Measurements from ENCODE around the gene GIMAP4.
"Not testable (repeated sequence)": the region's sequence is repeated elsewhere in the genome, so short reads cannot be mapped to it uniquely, and the experiment has no call there.

GIMAP4 gene

DNA sequence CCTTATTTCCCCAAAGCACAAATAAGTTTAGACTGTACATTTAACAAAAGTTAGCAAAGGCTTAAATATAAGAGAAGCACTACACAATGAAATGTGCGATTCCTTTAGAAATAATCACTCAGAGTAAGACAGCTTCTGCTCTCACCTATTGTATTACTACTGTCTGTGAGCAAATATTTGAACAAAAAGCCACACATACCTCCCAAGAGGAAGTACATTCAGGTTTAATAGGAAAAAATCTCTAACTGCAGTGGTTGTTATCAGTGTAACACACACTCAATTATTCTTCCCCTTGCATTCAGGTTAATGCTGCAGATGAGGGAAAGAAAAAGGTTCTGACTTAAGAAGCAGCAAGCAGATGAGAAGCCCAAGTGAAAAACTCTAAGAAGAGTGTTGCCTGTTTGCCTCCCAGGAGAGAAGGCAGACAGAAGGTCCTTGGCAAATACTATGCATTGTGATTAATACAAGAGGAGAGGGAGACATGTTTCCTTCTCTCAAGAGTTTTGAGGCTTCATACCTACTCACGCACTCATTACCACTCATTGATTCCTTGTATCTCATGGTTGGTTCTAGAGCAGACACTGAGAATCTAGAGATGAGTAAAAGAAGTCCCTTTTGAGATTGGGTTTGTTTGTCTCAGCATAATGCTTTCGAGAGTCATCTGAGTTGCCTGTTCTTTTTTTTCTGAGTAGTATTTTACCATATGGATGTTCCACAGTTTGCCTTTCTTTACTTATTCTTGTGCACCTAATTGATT, 13.6 kb downstream of the GIMAP4 start:
- DNase-seq (ENCODE audit: low read depth, low spot score): no peak

DNA sequence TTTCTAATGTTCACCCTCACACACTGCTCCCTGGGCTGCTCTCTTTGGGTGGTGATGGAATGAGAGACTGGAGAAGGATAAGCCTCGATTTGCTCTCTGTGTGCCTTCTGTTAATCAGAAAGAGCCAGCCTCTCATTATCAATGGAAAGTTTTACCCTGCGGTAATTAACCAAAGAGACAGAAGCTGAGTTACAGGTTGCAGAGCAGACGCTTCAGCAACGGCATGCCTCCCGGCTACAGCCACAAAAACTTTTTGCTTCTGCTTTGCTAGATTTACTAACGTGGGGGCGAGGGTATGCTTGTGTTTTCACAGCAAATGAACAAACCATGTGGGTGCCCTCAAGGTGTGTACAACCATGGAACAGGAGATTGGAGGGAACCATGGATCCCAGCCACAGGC, 18.0 kb downstream of the GIMAP4 start:
- DNase-seq (ENCODE audit: low read depth, low spot score): no peak

DNA sequence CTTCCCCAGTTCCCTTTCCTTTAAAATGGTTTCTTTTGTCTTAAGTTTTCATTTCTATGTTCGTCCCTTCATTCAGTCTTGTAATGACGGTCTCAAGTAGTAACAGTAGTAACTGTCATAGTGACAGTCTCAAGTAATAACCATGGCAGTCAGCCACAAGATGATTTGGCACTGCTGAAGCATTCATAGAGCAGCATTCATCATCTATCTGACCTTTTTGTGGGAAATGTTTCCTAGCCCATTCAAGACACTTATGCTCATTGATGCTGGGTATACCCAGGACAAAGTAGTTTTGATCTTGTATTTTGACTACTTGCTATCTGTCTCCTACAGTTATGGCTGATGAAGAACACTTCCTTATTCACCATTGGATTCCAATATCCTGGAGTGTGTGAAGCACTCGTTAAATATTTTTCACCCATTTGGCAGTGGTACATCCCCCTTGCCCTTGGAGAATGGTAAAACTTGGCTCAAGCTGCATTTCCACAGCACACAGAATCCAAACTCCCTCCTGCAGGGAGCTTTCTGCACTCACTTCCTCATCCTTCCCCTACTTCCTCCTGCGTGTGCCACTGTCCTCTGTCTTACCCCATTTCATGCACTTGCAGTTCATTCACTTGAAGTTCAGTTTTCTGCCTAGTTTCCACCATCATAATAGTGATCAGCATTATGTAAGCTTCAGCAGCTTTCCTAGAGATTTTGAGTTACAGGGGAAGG, 19.0 kb downstream of the GIMAP4 start:
- no peak for DNase-seq (ENCODE audit: low read depth, low spot score)

DNA sequence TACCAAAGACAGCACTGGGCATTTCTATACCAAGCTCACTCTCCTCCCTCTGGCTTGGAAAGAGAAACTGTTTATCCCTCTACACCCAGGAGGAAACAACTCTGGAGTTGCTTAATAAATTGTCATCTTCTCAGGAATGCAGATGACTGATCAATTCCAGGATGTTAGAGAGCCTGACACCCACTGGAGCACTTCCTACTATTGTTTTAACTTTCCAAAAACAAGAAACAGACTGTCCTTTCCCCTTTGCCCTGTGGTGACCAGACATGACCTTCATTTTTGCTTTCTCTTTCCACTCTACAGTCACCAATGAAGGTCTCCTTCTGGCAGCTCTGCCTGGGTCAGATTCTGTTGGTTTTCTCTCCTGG, 19.6 kb downstream of the GIMAP4 start:
- no peak for DNase-seq (ENCODE audit: low read depth, low spot score)

DNA sequence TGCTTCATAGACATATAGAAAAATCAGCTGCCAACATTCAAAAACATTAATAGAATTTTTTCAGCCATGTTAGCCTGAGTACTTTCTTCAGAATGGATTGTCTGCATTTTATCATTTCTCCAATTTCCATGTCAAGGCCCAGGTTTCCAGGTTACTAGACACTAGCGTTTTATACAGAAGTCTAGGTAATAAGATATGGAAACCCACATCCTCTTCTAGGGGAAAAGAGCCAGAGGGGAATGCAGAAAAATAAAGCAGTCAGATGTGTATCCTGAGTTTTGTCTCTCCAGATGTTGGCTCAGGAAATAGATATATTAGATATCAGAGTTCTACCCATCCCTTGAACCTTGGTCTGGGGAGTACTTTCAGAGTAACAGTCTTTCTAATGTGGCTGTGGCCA, 20.4 kb downstream of the GIMAP4 start:
- no peak for DNase-seq (ENCODE audit: low read depth, low spot score)

DNA sequence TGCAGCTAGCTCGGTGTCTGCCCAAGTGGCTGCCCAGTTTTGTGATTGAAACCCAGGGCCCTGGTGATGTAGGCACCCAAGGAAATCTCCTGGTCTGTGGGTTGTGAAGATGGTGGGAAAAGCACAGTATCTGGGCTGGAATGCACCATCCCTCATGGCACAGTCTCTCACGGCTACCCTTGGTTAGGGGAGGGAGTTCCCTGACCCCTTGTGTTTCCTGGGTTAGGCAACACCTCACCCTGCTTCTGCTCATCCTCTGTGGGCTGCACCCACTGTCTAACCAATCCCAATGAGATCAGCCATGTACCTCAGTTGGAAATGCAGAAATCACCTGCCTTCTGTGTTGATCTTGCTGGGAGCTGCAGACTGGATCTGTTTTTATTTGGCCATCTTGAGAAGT, 27.6 kb downstream of the GIMAP4 start:
- DNase-seq (ENCODE audit: low read depth, low spot score): no peak

DNA sequence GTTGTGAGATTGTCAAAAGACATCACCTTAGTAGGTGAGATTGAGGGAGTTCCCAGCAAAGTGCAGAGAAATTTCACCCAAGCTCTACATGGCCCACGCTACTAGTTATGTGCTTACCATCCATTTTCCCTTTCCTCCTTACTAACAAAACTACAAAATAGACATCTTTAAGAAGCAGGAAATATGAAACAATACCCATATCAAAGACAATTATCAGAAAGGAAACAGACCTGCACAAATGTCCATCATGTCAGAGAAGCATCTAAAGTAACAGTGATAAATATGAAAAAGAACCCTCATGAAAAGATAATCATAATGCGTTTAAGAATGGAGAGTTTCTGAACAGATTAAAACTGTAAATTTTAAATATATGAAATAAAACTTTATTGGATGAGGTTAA, 28.2 kb downstream of the GIMAP4 start:
- no peak for DNase-seq (ENCODE audit: low read depth, low spot score)

DNA sequence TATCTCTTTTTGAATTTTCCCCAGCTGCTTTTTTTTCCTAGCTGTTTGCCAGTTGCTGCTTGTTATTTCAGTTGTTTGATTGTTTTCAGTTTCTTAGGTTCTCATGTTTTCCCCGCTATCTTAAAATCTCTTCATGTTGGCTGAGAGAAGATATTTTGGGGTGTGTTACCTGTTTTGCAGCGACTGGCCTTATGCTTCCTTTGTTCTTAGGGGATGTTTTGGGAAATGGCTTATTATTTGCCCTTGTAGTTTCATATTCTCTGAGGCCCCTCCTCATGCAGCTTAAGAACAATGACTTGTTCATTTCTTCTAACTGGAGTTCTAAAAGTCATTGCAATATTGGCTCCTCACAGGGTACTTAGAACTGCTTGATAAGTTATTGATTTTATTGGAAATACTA, 36.4 kb downstream of the GIMAP4 start:
- not testable (repeated sequence) for DNase-seq (ENCODE audit: low read depth, low spot score)

DNA sequence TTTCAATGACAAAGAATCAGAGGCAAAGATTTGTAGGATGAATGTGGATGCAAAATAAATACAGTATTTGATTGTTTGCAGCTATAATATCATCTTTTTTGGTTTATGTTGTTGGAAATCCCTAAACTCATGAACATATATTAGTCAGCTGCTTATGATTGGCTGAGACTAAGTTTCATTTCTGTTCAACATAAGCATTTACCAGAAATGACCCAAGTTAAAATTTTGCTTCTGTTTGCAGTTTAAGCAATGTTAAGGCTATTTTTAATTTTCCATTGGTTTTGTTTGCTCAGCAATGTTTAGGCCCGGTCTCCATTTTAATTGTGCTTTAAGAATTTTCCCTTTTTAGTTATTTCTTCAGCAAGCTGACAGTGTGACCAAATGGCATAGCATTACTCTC, 43.0 kb downstream of the GIMAP4 start:
- DNase-seq (ENCODE audit: low read depth, low spot score): no peak

DNA sequence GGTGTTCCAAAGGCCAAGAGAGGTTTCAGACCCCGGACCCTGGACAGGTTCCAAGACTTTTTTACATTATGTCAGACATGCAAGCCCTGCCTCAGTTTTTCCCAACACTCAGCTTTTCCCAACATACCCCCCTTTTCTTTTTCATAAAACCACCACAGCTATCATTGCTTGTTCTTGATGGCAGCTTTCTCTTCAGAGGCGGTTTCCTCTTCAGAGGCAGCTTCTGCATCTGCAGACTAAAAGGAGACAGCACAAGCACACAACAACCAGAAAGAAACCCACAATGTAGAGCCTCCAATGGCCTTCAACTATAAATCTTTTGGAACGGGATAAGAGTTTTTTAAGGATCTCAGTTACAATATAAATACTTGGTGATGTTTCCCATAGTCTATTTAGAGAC, 45.7 kb downstream of the GIMAP4 start:
- no peak for DNase-seq (ENCODE audit: low read depth, low spot score)

DNA sequence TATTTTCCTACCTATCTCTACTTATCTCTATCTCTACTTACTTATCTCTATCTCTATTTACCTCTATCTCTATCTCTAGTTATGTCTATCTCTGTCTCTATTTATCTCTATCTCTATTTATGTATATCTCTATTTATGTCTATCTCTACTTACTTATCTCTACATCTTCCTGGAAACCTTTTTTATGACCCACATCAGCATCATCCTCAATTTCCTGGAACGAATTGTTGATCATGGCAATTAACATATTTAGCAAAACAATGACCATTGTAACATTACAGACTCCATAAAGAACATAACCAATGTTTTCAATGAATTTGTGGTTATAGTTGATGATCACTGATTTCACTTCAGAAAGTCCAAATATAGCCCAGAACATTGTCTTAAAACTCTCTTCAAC, 46.7 kb downstream of the GIMAP4 start:
- no peak for DNase-seq (ENCODE audit: low read depth, low spot score)

DNA sequence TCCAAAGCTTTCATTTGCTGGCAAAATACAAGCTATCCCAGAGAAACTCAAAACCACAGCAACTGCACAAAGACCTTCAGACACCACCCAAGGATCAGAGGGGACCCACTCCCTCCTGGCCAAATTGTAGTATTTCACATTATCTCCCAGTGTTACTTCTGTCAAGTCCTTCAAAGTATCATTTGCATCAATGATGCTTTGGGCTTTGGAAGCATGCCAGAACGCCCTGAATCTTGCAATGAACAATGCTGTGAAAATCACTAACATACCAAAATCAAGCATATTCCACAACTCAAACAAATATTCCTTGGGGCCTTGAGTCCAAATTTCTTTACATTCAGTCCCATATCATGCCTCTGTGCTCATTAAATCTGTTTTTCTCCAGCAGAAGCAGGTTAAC, 47.2 kb downstream of the GIMAP4 start:
- DNase-seq (ENCODE audit: low read depth, low spot score): not testable (repeated sequence)

DNA sequence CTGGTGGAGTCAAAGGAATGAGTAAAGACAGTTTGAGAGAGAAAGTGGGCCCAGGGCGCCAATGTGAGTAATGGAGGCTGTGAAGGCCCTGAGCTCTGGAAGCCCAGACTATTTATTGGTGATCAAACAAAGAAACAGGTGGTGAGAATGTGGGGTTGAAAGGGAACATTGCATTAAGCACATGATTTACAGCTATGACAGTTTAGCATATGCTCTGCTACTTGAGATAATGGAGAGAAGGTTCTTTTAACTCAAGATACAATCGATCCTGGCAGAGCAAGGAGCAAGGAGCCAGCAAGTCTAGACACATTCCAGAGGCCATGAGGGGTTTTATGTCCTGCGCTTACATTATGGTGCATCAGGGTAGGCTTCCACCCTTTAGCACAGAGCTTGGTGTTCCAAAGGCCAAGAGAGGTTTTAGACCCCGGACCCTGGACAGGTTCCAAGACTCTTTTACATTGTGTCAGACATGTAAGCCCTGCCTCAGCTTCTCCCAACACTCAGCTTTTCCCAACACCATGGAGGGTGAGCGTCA, 48.1 kb downstream of the GIMAP4 start:
- DNase-seq (ENCODE audit: low read depth, low spot score): not testable (repeated sequence)

DNA sequence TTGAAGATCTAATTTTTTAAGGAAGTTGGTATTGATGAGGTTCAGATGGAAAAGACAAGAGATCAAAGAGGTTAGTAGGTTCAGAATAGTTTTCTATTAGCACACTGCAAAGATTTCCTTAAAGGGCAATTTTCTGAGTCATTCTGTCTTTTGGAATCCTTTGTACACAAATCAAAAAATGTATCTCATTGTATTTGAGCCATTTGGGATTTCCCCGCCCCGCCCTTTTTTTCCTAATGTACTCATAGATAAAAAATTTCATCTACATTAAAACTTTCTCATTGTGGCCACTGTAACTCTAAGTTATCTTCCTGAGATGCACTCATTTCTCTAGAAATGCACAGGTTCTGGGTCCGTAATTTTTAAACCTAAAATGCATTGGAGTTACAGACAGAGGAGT, 52.9 kb downstream of the GIMAP4 start:
- DNase-seq (ENCODE audit: low read depth, low spot score): no peak

DNA sequence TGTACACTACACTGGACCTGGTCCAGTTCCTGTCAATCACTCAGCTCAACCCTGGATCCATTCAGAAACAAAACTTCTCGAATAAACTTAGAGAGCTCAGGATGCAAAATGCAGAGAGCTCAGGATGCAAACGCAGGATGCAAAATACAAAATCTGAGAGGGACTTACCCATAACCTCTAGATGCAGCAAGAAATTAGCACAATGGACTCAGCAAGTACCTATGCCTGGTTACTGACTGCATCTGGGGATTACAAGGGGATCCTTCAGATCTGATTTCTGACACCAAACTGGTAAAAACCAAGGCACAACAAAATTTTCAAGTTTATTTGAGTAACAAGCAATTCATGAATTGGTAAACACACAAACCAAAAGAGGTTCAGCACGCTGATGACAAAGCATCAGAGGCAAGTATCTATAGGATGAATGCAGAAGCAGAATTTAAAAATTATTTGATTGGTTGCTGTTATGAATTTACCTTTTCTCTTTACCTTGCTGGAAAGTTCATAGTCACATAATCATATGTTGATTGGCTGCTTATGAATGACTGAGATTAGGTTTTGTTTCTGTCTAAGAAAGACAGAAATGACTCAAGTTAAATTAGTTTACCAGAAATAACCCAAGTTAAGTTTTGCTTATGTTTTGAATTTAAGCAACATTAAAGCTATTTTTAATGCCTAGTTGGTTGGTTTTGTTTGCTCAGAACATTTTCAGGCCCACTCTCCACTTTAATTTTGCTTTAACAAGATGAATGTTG, 53.6 kb downstream of the GIMAP4 start:
- DNase-seq (ENCODE audit: low read depth, low spot score): no peak

DNA sequence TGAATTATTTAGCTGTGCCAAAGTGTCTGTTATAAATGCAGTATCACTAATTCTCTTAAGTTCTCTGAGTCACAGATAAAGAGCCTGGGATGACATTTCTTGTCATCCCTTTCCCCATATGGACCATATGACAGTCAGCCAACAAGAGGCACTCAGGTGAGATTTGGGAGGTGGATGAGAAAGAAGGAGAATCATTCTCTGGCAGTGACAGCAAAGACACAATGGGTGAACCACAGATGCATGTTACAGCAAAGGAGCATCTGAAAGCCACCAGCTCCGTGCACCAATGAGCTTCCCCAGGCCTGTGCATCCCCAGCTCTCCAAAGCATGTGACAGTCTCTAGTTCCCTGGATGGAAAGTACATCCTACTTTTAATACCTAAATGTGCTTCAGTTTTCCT, 54.2 kb downstream of the GIMAP4 start:
- DNase-seq (ENCODE audit: low read depth, low spot score): no peak

All from iPS DF 19.7 (cell line).